CD4-positive, alpha-beta T cell treated with Interleukin-6 for 4 hours (primary cell): Measurements from ENCODE around the gene FER.
"Not testable (repeated sequence)": the region's sequence is repeated elsewhere in the genome, so short reads cannot be mapped to it uniquely, and the experiment has no call there.

ENCODE experiments used
- DNase-seq: peaks from one replicate; pipeline ENCODE4 v3.0.0-alpha.2; 2020; ENCODE audit warnings: mixed read lengths

FER gene

DNA sequence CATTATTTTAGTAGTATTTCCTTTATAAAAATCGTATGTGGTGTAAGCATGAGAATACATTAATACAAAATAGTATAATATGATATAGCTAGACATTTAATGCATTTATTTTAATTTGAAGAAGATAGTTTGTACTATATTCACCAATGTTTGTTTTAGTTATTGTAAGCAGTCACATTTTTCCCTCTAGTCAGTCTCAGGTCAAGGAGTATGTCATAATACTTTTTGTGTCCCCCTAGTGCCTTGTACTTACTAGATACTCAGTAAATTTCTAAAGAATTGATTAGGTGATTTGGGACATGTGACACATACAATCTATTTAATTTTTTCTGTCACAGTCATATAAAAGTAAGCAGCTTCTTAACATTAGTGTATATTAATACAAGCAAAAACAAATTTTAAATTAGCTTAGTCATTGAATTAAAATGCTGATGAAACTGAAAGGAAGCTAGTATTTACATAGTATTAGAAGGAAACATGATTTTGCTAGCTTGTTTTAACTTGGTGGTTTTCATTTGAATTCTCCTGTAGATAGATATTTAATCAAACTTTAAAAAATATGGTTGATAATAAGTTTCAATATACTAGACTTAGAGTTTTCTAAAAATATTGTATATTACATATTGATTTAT is 242.2 kb downstream of the FER start:
- DNase-seq: no peak

DNA sequence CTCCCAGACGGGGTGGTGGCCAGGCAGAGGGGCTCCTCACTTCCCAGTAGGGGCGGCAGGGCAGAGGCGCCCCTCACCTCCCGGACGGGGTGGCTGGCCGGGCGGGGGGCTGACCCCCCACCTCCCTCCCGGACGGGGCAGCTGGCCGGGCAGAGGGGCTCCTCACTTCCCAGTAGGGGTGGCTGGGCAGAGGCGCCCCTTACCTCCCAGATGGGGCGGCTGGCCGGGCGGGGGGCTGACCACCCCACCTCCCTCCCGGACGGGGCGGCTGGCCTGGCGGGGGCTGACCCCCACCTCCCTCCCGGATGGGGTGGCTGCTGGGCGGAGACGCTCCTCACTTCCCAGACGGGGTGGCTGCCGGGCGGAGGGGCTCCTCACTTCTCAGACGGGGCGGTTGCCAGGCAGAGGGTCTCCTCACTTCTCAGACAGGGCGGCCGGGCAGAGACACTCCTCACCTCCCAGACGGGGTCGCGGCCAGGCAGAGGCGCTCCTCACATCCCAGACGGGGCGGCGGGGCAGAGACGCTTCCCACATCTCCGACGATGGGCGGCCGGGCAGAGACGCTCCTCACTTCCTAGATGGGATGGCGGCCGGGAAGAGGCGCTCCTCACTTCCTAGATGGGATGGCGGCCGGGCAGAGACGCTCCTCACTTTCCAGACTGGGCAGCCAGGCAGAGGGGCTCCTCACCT is 244.8 kb downstream of the FER start:
- not testable (repeated sequence) for DNase-seq

DNA sequence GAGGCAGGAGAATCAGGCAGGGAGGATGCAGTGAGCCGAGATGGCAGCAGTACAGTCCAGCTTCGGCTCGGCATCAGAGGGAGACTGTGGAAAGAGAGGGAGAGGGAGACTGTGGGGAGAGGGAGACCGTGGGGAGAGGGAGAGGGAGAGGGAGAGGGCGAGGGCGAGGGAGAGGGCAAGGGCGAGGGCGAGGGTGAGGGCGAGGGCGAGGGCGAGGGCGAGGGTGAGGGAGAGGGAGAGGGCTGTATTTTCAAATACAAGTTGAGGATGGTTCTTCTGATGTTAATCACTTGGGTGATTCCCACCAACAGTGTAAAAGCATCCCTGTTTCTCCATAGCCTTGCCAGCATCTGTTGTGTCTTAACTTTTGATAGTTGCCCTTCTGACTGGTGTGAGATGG is 245.7 kb downstream of the FER start:
- not testable (repeated sequence) for DNase-seq

DNA sequence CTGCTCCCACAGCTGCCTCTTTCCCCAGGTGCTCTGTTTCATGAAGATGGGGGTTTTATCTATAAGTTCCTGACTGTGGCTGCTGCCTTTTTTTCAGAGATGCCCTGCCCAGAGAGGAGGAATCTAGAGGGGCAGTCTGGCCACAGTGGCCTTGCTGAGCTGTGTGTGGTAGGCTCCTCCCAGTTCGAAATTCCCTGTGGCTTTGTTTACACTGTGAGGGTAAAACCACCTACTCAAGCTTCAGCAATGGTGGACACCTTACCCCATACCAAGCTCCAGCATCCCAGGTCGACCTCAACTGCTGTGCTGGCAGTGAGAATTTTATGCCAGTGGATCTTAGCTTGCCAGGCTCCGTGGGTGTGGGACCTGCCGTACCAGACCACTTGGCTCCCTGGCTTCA is 250.0 kb downstream of the FER start:
- no peak for DNase-seq

DNA sequence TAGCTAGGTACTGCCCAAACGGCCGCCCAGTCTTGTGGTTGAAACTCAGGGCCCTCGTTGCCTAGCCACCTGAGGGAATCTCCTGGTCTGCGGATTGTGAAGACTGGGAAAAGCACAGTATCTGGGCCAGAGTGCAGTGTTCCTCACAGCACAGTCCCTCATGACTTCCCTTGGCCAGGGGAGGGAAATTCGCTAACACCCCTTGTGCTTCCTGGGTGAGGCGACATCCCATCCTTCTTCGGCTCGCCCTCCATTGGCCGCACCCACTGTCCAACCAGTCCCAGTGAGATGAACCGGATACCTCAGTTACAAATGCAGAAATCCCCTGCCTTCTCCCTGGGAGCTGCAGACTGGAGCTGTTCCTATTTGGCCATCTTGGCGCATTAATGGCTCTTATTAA is 250.5 kb downstream of the FER start:
- DNase-seq: no peak

DNA sequence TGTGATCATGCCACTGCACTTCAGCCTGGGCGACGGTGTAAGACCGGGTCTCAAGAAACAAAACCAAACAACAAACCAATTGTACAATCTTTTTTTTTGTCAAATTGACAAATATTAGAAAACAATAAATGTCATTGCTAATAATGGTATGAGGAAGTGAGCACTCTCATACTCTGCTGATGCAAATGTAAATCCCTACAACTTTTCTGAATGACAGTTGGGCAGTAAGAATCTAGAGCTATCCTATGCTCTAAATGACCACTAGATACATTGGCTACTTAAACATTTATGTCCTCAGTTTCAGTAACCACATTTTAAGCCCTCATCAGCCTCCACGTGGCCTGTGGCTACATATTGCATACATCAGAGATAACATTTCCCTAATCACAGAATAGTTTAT is 256.2 kb downstream of the FER start:
- DNase-seq: no peak

DNA sequence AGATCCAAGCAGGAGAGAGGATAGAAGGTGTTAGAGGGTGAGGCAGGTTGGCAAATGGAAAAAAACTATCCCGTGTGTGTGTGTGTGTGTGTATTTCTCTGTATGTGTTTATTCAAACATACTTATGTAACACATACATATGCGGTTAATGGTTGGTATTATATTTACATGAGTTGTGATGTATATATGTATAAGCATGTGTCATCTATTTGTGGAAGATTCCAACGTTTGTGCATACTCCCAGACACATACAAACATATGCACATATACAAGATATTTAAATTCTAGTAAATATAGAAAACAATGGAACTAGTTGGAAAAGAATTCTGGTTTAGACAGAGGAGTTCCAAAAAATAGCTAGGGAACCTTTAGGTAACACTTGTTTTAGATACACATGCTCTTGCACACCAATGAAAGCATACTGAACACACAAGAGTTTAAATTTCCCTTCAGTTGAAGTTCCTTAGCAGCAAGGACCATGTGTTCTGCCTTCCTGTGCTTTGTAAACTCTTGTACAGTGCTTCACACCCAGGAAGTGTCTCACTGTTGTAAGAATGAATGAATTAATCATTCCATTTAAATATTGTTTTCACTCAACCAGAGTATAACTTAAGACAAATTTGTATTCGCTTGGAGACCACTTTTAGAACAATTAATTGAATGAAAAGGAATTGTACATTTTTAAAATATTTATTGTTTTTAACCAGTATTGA is 257.8 kb downstream of the FER start:
- no peak for DNase-seq

DNA sequence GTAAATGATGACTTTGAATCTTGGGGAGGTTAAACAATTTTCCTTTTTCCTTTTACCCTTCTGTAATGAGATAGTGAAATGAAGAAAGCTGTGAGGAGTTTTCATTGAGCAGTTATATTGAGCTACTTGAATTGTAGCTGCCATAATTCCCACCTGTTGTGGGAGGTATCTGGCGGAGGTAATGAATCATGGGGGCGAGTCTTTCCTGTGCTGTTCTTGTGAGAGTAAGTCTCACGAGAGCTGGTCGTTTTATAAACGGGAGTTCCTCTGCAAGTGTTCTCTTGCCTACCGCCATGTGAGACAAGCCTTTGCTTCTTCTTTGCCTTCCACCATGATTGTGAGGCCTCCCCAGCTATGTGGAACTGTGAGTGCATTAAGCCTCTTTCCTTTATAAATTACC is 258.4 kb downstream of the FER start:
- no peak for DNase-seq

DNA sequence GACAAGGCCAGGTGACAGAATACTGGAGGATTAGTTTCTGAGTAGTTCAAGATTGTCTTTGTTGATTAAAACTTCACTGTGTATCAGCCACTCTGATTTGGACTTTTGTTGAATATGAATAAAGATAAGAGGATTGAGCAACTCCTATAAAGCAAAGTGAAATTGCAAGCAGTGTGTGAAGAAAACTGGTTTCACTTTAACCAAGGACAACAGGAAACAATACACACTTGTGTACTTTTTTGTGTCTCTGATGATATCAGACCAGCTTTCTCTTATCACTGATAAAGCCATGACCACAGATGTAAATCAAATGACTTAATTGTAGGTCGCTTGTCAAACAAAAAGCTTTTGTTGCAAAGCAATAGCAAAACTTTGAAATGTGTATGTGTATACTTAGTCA is 268.6 kb downstream of the FER start:
- DNase-seq: no peak

DNA sequence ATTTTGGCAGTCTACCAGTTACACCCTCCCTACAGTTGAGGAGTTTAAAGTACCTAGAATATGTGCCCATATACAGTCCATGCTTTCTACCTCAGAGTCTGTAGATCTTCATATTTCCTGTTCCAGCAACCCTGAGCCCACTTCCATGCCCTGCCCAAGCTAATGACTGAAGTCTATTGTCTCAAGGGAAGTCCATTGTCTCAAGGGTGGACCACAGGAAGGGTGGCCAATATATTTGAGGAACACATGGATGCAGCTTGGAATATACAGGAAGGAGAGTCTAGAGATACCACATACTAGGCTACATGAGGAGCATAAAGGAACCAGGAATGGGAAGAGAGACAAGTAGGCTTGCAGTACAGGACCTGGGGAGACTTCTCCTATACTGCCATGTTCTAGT is 274.4 kb downstream of the FER start:
- no peak for DNase-seq

DNA sequence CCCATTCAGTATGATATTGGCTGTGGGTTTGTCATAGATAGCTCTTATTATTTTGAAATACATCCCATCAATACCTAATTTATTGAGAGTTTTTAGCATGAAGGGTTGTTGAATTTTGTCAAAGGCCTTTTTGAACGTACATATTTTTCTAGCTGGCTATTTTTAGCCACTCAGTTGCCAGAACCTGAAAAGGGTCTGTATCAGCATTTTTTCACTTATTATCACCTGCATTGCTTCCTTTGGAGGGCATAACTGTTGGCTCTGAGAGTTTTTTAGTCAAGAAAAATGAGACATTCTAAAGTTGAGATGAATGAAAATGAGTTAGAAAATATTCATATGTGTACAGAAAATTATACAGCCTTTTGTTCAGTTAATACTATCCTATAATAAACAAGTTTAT is 278.0 kb downstream of the FER start:
- DNase-seq: not testable (repeated sequence)

DNA sequence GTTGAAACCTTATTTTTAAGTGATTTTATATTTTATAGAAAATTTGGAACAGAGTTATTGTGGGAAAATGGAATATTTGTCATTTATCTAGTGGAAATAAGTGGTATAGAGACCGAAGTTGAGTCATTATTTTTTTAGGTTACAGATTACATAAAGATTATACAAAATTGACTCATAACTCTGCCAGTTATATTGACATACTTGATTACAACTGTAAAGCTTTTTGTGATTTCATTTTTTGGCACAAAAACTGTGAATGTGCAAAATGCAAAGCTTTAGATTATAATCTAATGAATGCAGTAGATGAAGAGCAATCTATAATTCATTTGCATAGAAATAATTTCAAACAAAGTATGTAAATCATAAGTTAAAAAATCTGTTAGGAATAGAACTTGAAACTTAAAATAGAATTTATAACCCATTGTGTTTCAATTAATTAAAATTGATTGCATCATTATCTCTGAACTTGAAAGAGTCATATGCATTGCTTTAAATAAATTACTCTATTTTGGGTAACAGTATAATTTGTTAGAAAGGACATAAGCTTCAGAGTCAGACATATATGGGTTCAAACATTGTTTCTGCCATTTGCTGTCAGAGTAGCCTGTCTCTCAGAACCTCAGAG is 280.4 kb downstream of the FER start:
- no peak for DNase-seq

DNA sequence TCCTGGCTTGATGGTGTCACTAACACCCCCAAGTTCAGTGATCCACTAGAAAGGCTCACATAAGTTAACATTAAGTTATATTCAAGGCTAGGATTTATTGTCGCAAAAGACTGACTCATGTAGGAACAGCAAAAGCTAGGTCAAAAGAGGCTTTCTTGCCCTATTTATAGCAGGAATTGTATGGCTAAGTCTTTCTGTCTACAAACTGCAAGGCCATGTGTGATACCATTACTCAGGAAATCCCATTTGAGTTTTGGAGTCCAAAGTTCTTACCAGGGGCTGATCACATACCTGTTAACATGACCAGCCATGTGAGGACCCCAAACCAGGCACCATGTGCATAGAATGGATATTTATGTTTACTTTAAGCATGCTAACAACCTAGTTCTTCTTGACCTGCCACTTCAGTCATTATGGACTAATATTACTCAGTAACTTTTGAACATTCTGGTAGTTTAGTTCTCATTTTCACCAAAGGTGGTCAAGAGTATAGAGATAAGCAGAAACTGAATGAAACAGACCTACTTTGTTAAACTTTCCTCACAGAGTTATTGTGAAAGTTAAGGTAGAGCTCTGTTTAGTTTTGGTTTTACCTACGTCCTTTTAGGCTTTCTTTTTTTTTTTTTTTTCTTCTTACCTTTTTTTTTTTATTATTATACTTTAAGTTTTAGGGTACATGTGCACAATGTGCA is 281.1 kb downstream of the FER start:
- DNase-seq: no peak

DNA sequence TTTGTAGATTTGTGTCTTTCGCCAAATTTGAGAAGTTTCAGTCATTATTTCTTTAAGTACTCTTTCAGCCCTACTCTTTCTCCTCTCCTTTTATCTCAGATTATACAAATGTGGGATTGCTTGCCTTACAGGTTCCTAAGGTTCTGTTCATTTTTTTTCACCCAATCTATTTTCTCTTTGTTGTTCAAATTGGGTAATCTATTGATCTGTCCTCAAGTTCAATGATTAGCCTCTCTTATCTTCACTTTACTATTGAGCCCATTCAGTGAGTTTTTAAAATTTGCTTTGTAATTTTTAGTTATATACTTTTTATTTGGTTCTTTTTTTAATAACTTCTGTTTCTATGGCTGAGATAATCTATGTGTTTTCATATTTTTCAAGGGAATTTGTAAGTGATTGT is 282.1 kb downstream of the FER start:
- no peak for DNase-seq

DNA sequence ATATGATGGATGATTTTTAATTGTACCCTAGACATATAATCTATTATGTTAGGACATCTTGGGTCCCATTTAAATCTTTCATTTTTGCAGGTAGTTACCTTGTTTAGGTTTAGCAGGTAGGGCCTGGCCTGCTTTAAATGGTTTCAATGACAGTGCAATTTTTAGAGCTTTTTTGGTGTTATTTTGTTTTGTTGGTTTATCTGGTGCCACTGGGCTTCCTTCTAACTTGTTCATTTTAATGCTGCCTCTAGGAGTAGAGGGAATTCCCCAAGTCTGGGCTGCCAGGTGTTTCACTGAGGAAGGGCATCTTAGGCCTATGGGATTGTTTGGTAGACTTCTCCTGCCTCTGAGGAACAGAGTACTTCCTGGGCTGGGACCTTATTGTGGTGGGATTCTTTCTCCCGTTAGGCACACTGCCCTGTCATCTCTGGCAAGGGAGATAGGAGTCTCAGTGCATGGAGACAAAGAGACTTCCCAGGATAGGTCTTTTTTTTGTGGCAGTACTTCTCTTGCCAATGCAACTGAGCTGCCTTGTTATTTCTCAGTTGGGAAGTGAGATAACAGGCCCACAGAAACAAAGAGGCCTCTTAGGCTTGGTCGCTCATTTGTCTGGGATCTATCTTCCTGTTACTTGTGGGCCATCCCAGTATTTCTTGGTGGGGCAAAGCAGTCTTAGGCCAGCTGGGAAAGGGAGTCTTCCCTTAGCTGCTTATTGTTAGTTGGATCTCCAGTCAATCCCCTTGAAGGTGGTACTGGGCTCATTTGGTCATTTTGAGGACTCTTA is 282.9 kb downstream of the FER start:
- no peak for DNase-seq

DNA sequence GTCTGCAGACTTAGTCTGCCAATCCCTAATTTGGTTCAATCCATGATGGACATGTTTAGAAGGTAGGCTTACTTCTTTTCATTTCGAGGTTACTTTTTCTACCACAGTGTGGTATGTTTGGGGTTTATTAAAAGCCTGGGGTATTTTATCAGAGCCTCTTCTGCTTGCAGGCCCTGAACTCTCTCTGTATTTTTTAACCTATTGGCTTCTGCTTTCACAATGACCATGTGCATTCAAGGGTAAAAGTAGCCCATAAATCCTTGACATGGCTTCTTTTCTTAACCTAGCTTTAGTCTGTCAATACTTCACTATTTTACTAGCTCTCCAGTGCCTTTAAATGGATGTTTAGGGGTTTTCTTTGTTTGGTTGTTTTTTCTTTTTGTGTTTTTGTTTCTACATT is 286.6 kb downstream of the FER start:
- DNase-seq: no peak

DNA sequence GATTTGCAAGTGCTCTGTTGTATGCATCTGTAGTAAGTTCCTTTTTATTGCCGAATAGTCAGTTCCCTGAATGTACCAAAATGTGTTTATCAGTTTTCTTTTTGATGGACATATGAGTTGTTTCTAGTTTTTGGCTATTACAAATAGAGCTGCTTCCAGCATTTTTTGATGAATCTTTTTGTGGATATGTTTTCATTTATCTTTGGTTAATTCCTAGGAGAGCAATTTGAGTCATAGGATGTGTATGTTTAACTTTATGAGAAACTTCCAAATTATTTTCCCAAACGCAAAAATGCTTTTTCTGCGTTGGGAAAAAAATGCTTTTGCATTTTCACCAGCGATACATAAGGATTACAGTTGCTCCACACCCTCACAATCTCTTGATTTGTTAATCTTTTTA is 287.7 kb downstream of the FER start:
- no peak for DNase-seq

DNA sequence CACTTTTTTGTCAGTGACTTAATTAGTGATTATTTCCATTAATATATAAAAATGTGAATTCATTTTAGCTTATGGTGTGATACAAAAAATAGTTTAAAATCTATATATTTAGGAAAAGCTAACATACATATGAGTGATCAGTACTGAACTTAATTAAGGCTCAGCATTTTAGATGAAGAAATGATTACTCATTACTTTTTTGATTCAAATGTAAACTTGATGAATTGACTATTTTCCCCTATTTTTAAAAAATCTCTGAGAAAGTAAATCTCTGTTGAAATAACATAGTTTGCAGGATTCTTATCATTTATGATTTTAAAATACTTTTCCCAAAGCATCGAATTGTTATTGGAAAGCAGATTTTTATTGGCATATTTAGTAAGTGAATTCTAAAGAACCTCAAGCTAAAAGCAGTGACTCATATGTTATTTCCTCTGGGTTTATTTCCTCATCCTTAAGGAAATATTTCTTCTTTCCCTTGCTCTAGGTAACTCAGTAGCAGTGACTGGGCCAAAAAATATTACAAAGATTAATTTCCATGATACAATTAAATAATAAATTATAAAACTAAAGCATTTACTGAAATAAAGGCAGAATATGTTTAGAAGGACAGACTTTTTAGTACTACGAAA is 290.6 kb downstream of the FER start:
- DNase-seq: no peak

DNA sequence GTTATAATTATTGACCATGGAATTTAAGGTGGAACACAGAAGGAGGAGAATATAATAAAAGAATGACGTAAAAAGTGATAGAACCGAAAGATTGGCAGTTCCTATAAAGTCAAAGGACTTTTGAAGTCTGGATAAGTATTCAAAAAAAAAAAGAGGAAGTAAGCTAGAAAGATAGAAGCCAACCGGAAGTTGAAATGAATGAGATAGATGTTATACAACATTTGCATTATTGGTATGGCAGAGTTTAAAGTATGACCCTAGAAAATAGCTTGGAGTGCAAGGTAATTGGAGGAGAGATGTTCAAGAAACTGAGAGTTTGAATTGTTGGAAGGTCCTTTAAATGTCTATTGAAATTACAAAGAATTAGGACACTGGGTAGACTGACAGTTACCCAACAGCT is 293.6 kb downstream of the FER start:
- DNase-seq: no peak

DNA sequence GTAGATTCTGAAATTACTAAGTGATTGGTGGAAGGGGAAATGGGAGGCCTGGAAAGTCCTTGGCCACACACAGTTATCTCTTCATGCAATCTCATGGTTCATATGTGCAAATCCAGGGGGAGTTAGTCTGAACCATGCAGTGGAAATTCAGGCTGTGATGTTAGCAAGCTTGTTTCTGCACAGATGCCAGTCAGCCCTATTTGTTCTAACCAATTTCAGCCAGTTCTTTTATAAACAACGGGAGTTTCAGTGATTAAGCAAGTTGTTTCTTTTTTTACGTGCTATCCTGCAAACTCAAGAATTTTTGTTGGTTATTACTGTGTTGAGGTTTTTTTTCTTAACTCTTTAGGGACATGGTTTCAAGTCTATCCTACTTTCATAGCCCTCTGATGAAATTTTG is 298.0 kb downstream of the FER start:
- no peak for DNase-seq

DNA sequence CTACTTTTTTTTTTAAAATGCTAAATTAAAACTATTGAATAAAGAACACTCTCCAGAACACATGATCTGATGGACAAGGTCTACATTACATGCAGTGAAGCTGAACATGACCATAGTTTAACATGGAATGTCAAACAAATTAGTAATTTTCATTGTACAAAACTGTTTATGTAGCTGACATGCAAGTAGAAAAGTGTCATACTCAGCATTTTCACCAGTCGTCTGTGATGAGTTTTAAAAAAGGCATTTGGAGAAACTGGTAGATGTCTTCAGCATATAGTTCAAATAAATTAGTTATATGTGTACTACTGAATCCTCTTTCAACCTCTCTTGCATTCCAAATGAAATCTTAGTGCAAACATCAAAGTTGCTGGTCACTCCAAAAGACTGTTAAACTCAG is 301.9 kb downstream of the FER start:
- no peak for DNase-seq

DNA sequence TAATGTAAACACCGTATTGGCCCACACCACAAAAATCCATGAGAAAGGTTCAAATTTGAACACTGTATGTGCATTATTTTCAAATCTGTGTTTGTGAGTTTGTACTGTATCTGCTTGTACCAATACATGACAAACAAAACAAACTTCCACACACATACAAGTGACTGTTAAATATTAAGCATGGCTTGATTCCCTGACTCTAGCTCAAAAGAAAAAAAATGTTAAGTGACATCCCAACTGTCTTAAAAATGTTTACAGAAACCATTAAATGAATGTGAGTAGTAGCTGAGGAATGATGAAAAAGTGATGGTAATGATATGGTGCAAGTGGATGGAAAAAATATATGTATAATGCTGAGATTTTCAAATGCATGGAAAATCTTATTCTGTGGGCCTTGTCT is 302.6 kb downstream of the FER start:
- DNase-seq: not testable (repeated sequence)
